Ammon's horn (tissue), 1 donor: ENCODE measurements around the gene CDH23.

ENCODE experiments used
- DNase-seq: peaks from one replicate; pipeline ENCODE4 v3.0.0-alpha.2; 2016; ENCODE audit warnings: low spot score

Gene CDH23

DNA sequence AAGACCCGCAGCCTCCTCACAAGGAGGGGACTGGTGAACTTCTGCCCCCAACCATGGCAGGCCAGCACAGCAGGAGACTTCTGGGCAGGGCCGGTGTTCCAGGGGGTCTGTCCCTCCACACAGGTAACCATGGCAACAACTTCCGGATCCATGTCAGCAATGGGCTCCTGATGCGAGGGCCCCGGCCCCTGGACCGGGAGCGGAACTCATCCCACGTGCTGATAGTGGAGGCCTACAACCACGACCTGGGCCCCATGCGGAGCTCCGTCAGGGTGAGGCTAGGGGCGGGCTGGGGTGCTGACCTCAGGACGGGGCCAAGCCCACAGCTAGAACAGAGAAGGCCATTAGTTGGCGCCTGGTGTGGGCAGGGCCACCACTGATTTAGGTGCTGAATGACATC, 328.5 kb downstream of the CDH23 start:
- DNase-seq, result no peak

- DNase-seq, result no peak
Measured at GRCh38 chr10:71725998-71726579, 329.4 kb downstream of the CDH23 start.

DNA sequence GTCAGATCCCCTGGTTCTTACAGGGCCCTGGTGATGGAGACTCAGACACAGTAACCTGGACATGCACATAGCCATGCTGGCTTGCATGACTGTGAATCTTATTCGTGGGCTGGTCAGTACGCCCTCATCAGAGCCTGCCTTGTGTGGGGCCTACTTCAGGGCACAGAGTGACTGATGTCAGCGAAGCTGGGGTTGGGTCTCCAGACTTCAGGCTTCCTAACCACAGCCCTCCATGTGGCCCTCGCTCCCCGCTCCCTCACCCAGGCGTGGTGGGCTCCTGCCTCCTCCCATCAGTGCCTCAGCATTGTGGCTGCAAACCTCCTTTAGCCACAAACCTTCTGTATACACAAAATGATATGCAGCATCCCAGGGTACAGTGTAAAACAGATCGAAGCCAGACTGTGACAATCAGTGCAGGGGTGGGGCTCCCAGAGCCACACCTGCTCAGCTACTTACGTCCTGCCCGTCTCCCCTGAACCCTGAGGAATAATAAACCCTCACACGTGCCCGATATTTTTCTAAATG, 329.9 kb downstream of the CDH23 start:
- DNase-seq, result no peak

GRCh38 chr10:71727105-71727737, 330.5 kb downstream of the CDH23 start:
- no peak for DNase-seq

DNA sequence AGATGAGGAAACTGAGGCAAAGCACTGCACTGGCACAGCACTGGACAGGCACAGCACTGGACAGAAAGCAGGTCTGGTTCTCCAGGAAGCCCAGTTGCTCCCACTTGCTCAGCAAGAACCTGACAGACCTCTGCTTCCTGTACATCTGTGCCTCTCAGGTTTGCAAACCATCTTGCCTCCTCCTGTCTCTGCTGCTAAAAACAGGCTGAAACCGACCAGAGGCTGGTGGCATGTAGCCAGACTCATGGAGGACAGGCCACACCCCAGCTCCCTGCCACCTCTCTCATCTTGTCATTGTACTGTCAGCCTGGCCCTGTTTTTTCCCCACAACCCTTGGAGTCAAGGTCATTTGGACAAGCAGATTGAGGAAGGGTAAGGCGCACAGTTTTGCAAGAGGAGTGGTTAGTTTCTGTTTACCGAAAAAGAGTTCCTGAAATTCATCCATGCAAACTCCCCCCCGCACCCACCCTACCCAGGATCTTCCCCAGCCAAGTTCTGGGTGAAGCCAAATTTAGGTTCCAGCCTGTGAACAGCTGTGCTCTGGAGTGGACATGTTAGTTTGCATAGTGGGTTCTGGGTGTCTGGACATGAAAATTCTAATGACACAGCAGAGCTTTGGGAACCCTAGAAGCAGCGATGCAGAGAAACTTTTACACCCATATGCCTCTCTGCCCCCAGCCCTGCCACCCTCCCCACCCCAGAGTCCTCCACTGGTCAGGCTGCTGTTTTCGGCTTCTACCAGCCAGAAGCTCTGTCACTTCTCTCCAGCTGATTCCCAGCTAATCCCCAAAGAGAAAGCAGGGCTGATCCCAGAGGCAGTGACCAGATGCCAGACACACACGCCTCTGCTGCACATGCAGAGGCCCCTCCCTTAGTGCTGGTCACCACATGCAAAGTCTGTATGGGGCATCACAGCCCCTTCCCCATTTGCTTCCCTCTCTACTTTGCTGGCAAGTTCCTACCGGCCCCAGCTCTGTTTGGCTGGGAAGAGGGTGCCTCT, 331.3 kb downstream of the CDH23 start:
- peak; percentile 41 for DNase-seq

DNA sequence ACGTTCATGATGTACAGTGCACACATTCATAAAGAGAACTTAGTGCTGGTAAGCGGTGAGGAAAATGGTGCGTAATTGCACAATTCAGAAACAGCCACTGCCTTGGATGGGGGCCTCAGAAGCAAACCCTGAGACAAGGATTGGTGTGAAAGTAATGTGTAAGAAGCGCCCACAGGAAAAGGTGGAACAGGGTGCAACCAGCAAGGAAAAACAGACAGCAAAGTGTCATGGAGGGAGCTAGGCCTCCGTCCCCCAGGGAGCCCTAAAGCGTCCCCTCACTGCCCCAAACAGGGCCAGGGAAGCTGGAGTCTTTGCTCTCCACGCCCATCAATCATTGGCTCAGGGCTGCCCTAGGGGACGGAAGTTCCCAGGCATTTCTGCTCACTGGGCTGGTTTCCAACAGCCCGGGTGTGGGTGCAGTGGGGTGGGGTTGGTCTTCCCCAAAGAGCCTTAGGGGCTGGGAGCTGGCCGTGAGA, 332.5 kb downstream of the CDH23 start:
- DNase-seq, result peak; percentile 54

DNA sequence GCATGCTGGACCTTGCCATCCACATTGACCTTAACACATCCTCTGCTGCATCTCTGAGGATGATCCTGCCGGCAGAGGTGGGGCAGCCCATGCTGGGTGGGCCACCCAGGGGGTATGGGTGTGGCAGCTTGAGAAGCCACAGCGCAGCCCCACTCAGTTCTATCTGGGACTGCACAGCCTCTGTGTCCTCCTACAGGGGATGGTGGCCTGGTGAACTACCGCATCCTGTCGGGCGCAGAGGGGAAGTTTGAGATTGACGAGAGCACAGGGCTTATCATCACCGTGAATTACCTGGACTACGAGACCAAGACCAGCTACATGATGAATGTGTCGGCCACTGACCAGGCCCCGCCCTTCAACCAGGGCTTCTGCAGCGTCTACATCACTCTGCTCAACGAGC, 335.1 kb downstream of the CDH23 start:
- no peak for DNase-seq

- no peak for DNase-seq
Measured at GRCh38 chr10:71734797-71735196, 338.1 kb downstream of the CDH23 start.

GRCh38 chr10:71735709-71736569, 339.2 kb downstream of the CDH23 start:
- DNase-seq, result no peak

GRCh38 chr10:71736570-71736952, 339.8 kb downstream of the CDH23 start:
- no peak for DNase-seq

GRCh38 chr10:71737001-71737833, 340.5 kb downstream of the CDH23 start:
- DNase-seq, result peak; percentile 58

DNA sequence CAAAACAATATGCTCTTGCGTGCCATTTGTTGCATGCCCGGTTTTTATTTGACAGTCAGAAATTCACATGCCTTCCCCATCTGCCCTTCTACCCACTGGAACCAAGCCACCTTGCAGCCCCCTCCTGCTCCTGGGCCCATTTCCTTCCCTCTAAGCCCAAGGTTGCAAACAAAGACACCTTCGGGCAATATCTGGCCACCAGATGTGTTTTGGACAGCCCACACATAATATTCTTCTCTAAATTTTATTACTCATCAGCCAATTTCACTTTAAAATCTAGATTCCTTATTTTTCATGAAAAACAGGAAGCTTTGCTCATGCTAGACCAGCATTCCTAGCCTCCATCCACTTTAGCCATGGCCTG, 341.1 kb downstream of the CDH23 start:
- no peak for DNase-seq

DNA sequence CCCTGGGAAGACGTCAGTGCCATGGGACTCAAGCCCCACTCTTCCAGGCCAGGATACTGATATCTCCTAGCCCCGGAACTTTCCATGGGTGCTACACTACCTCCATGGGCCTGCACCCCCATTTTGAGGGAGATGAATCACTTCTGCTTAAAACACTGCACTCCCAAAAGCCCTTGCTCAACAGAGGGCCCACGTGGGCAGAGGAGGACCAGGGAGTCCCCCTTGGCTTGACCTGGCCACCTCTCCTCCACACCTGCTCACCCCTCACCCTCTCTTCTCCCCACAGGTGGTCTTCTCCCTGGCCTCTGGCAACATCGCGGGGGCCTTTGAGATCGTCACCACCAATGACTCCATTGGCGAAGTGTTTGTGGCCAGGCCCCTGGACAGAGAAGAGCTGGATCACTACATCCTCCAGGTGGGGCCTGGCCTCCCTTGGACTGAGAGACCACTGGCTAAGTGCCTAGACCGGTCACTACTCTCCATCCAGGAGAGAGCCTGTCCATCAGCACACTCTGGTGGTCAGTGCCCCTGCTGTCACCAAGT, 342.7 kb downstream of the CDH23 start:
- DNase-seq, result no peak

- peak; percentile 52 for DNase-seq
Measured at GRCh38 chr10:71740069-71740653, 343.4 kb downstream of the CDH23 start.

- DNase-seq, result no peak
Measured at GRCh38 chr10:71741029-71741428, 344.3 kb downstream of the CDH23 start.

DNA sequence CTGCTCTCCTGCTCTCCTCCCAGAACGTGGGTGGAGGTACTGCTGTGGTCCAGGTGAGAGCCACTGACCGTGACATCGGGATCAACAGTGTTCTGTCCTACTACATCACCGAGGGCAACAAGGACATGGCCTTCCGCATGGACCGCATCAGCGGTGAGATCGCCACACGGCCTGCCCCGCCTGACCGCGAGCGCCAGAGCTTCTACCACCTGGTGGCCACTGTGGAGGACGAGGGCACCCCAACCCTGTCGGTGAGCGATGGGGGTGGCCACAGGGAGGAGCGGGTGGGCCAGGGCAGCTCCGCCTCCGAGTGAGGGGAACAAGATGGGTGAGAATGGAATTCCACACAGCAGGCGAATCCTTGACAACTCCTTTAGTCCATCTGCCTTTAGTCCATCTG, 345.0 kb downstream of the CDH23 start:
- no peak for DNase-seq

- DNase-seq, result no peak
Measured at GRCh38 chr10:71742301-71743088, 345.8 kb downstream of the CDH23 start.

GRCh38 chr10:71743089-71743838, 346.5 kb downstream of the CDH23 start:
- DNase-seq, result no peak
